HEK293 (cell line): ENCODE data around the gene IL2RA.

ENCODE experiments used
- CTCF ChIA-PET: fragments of 350-600 bp; formaldehyde crosslinking; extraction: SDS; loops from one replicate; lab custom pipeline; 2021; ENCODE audit warnings: antibody characterized with exemption; lab: Yijun Ruan, JAX
- POLR2A ChIA-PET: fragments of 300-600 bp; formaldehyde crosslinking; extraction: SDS; loops from one replicate; lab custom pipeline; 2020; ENCODE audit warnings: antibody characterized with exemption, inconsistent platforms; lab: Yijun Ruan, JAX
- H3K27ac ChIP-seq: fragments of 200-500 bp; sonication (Bioruptor generic); 2 replicates; pipeline ENCODE4 v1.5.1; 2014; ENCODE audit warnings: low read depth, low read length, control low read depth, inconsistent platforms; ENCODE audit errors: extremely low read depth
- H3K36me3 ChIP-seq, 2 experiments: fragments of 200-500 bp in 1 of 2; sonication (Bioruptor generic) in 1 of 2; 1 replicate in 1 of 2; 2 replicates in 1 of 2; pipeline ENCODE4 v1.5.1; 2014 to 2017; ENCODE audit warnings: inconsistent platforms in 2 of 2, low read length in 2 of 2; ENCODE audit not compliant: control insufficient read depth in 2 of 2, insufficient read depth in 1 of 2
- H3K4me1 ChIP-seq: fragments of 200-500 bp; sonication (Bioruptor generic); 2 replicates; pipeline ENCODE4 v1.5.1; 2014; ENCODE audit warnings: mild to moderate bottlenecking, low read length, inconsistent platforms; ENCODE audit not compliant: control insufficient read depth, insufficient read depth
- H3K4me3 ChIP-seq: 2 replicates; pipeline ENCODE4 v1.5.1; 2011; ENCODE audit warnings: low read depth, mild to moderate bottlenecking, control low read depth, low read length, moderate library complexity
- H3K9me3 ChIP-seq: fragments of 200-500 bp; sonication (Bioruptor generic); 2 replicates; pipeline ENCODE4 v1.5.1; 2014; ENCODE audit warnings: low read depth, low read length, inconsistent platforms; ENCODE audit not compliant: control insufficient read depth, insufficient read depth
- BCL11A ChIP-seq: fragments of 450-650 bp; formaldehyde crosslinking; IDR thresholded peaks from 2 replicates; pipeline ENCODE4 v1.5.1; 2016; ENCODE audit warnings: low read depth, missing biosample characterization, missing genetic modification characterization
- KLF16 ChIP-seq: fragments of 450-650 bp; formaldehyde crosslinking; IDR thresholded peaks from 2 replicates; pipeline ENCODE4 v1.5.1; 2017; ENCODE audit warnings: missing biosample characterization, missing genetic modification characterization
- MZF1 ChIP-seq: fragments of 450-650 bp; formaldehyde crosslinking; IDR thresholded peaks from 2 replicates; pipeline ENCODE4 v1.5.1; 2017; ENCODE audit warnings: missing biosample characterization, missing genetic modification characterization, borderline replicate concordance
- RBAK ChIP-seq: fragments of 450-650 bp; formaldehyde crosslinking; IDR thresholded peaks from 2 replicates; pipeline ENCODE4 v1.5.1; 2016; ENCODE audit warnings: missing biosample characterization, missing genetic modification characterization
- ZNF140 ChIP-seq: fragments of 450-650 bp; formaldehyde crosslinking; IDR thresholded peaks from 2 replicates; pipeline ENCODE4 v1.5.1; 2016; ENCODE audit warnings: missing biosample characterization, missing genetic modification characterization
- ZNF24 ChIP-seq: fragments of 450-650 bp; formaldehyde crosslinking; IDR thresholded peaks from 2 replicates; pipeline ENCODE4 v1.5.1; 2016; ENCODE audit warnings: missing biosample characterization, missing genetic modification characterization
- ZNF274 ChIP-seq, 2 experiments: fragments of 200-500 bp in 1 of 2; fragments of 450-650 bp in 1 of 2; sonication (Bioruptor generic) in 1 of 2; formaldehyde crosslinking in 1 of 2; IDR thresholded peaks; 2 replicates each; pipeline versions ENCODE4 v1.5.1 to v1.6.1; 2014 to 2016; ENCODE audit warnings: borderline replicate concordance in 1 of 2, inconsistent platforms in 1 of 2, low read length in 1 of 2, missing biosample characterization in 1 of 2, missing genetic modification characterization in 1 of 2
- ZNF311 ChIP-seq: fragments of 450-650 bp; formaldehyde crosslinking; IDR thresholded peaks from 2 replicates; pipeline ENCODE4 v1.5.1; 2017; ENCODE audit warnings: missing biosample characterization, missing genetic modification characterization, borderline replicate concordance
- ZNF600 ChIP-seq: fragments of 450-650 bp; formaldehyde crosslinking; IDR thresholded peaks from 2 replicates; pipeline ENCODE4 v1.5.1; 2016; ENCODE audit warnings: missing biosample characterization, missing genetic modification characterization
- ZNF623 ChIP-seq: fragments of 450-650 bp; formaldehyde crosslinking; IDR thresholded peaks from 2 replicates; pipeline ENCODE4 v1.5.1; 2016; ENCODE audit warnings: missing biosample characterization, missing genetic modification characterization
- ZNF707 ChIP-seq: fragments of 450-650 bp; formaldehyde crosslinking; IDR thresholded peaks from 2 replicates; pipeline ENCODE4 v1.5.1; 2016; ENCODE audit warnings: missing biosample characterization, missing genetic modification characterization
- ZNF747 ChIP-seq: fragments of 450-650 bp; formaldehyde crosslinking; IDR thresholded peaks from 2 replicates; pipeline ENCODE4 v1.5.1; 2016; ENCODE audit warnings: missing biosample characterization, missing genetic modification characterization
- TF ChIP-seq, protein P1 (sequence below): fragments of 450-650 bp; formaldehyde crosslinking; IDR thresholded peaks from 2 replicates; pipeline ENCODE4 v1.5.1; 2017; ENCODE audit warnings: missing biosample characterization, missing genetic modification characterization
- TF ChIP-seq, protein P2 (sequence below): fragments of 450-650 bp; IDR thresholded peaks from 2 replicates; pipeline ENCODE4 v1.5.1; 2018; ENCODE audit warnings: missing biosample characterization, mild to moderate bottlenecking, missing genetic modification characterization
- TF ChIP-seq, protein P3 (sequence below): fragments of 450-650 bp; formaldehyde crosslinking; IDR thresholded peaks from 2 replicates; pipeline ENCODE4 v1.5.1; 2017; ENCODE audit warnings: missing biosample characterization, missing genetic modification characterization
- TF ChIP-seq, protein P4 (sequence below): fragments of 450-650 bp; IDR thresholded peaks from 2 replicates; pipeline ENCODE4 v1.5.1; 2018; ENCODE audit warnings: missing biosample characterization, missing genetic modification characterization

IL2RA gene

GRCh38 chr10:6101181-6101580 is 39.0 kb upstream of the IL2RA start (continued):
- TF ChIP-seq, protein P1, sequence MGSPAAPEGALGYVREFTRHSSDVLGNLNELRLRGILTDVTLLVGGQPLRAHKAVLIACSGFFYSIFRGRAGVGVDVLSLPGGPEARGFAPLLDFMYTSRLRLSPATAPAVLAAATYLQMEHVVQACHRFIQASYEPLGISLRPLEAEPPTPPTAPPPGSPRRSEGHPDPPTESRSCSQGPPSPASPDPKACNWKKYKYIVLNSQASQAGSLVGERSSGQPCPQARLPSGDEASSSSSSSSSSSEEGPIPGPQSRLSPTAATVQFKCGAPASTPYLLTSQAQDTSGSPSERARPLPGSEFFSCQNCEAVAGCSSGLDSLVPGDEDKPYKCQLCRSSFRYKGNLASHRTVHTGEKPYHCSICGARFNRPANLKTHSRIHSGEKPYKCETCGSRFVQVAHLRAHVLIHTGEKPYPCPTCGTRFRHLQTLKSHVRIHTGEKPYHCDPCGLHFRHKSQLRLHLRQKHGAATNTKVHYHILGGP (tag by site-specific recombination), result no peak
- no peak for TF ChIP-seq ZNF707 (tag by site-specific recombination)
- TF ChIP-seq, protein P2, sequence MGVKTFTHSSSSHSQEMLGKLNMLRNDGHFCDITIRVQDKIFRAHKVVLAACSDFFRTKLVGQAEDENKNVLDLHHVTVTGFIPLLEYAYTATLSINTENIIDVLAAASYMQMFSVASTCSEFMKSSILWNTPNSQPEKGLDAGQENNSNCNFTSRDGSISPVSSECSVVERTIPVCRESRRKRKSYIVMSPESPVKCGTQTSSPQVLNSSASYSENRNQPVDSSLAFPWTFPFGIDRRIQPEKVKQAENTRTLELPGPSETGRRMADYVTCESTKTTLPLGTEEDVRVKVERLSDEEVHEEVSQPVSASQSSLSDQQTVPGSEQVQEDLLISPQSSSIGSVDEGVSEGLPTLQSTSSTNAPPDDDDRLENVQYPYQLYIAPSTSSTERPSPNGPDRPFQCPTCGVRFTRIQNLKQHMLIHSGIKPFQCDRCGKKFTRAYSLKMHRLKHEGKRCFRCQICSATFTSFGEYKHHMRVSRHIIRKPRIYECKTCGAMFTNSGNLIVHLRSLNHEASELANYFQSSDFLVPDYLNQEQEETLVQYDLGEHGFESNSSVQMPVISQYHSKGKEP (tag by site-specific recombination), result no peak
- no peak for TF ChIP-seq MZF1 (tag by site-specific recombination)
- no peak for TF ChIP-seq ZNF600
- no peak for TF ChIP-seq ZNF24 (tag by site-specific recombination)
- TF ChIP-seq ZNF140 (tag by site-specific recombination), result no peak
- no peak for TF ChIP-seq BCL11A (tag by site-specific recombination)
- TF ChIP-seq KLF16 (tag by site-specific recombination), result no peak
- no peak for TF ChIP-seq RBAK (tag by site-specific recombination)
- TF ChIP-seq ZNF623 (tag by site-specific recombination), result no peak
- no peak for TF ChIP-seq ZNF311 (tag by site-specific recombination)

DNA sequence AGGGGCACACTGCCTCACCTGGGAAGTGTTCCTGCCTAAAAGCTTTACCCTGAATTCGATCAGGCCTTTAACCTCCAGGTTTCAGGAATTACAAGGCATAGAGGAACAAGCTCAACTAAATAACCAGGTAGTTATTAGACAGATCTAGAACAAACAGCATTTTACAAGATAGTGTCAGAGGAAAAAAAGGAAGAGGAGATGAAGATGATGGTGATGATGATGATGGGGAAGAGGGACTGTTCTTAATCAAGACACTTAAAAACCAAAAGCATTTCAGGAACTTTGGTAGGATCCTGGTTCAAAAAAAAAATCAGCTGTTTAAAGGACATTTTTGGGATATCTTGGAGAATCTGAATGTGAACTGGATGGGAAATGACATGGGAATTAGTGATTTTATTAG is 38.2 kb upstream of the IL2RA start:
- ChIA-PET CTCF (interaction anchor here (1.0 kb wide), 1 partner anchor 14 kb away, joined by 3 read pairs; no protein-coding TSS in a partner anchor), POLR2A (no interaction called here)
- H3K4me1 ChIP-seq, result peaks cover 4% of the 10 kb centered on the region; the same call in 1 of the 2 replicates

More for the DNA sequence above, 38.2 kb upstream of the IL2RA start:
- Histone ChIP-seq H3K9me3 (no peaks in the 10 kb centered on the region), H3K27ac (no peak overlapping the region), H3K4me3 (no peak overlapping the region), H3K36me3 (peaks cover 35 to 76% of the 10 kb centered on the region in 2 experiments)
- TF ChIP-seq ZNF747 (tag by site-specific recombination), result no peak
- TF ChIP-seq, protein P2 (tag by site-specific recombination), result no peak
- TF ChIP-seq, protein P3, sequence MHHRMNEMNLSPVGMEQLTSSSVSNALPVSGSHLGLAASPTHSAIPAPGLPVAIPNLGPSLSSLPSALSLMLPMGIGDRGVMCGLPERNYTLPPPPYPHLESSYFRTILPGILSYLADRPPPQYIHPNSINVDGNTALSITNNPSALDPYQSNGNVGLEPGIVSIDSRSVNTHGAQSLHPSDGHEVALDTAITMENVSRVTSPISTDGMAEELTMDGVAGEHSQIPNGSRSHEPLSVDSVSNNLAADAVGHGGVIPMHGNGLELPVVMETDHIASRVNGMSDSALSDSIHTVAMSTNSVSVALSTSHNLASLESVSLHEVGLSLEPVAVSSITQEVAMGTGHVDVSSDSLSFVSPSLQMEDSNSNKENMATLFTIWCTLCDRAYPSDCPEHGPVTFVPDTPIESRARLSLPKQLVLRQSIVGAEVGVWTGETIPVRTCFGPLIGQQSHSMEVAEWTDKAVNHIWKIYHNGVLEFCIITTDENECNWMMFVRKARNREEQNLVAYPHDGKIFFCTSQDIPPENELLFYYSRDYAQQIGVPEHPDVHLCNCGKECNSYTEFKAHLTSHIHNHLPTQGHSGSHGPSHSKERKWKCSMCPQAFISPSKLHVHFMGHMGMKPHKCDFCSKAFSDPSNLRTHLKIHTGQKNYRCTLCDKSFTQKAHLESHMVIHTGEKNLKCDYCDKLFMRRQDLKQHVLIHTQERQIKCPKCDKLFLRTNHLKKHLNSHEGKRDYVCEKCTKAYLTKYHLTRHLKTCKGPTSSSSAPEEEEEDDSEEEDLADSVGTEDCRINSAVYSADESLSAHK, result no peak
- no peak for TF ChIP-seq ZNF274 (IDR thresholded peaks at IDR 0.05; ENCODE audit: low read length)
- TF ChIP-seq ZNF274 (tag by site-specific recombination; IDR thresholded peaks at IDR 0.05; ENCODE audit: borderline replicate concordance), result no peak
- TF ChIP-seq, protein P4, sequence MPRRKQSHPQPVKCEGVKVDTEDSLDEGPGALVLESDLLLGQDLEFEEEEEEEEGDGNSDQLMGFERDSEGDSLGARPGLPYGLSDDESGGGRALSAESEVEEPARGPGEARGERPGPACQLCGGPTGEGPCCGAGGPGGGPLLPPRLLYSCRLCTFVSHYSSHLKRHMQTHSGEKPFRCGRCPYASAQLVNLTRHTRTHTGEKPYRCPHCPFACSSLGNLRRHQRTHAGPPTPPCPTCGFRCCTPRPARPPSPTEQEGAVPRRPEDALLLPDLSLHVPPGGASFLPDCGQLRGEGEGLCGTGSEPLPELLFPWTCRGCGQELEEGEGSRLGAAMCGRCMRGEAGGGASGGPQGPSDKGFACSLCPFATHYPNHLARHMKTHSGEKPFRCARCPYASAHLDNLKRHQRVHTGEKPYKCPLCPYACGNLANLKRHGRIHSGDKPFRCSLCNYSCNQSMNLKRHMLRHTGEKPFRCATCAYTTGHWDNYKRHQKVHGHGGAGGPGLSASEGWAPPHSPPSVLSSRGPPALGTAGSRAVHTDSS (tag by site-specific recombination), result peak; percentile 92
